AG20443 (cell line): Measurements from ENCODE around the gene SLC16A12.
A peak's percentile ranks its signal among the peaks of the same experiment; 100 is the strongest.
"Not testable (repeated sequence)": the region's sequence is repeated elsewhere in the genome, so short reads cannot be mapped to it uniquely, and the experiment has no call there.

Experiments used
- DNase-seq: peaks from one replicate; pipeline ENCODE4 v3.0.0; 2012; ENCODE audit warnings: low spot score, mixed read lengths

The SLC16A12 gene

GRCh38 chr10:89469517-89469916 lies 65.9 kb downstream of the SLC16A12 start:
- no peak for DNase-seq

GRCh38 chr10:89468191-89468965 lies 67.0 kb downstream of the SLC16A12 start:
- no peak for DNase-seq

DNA sequence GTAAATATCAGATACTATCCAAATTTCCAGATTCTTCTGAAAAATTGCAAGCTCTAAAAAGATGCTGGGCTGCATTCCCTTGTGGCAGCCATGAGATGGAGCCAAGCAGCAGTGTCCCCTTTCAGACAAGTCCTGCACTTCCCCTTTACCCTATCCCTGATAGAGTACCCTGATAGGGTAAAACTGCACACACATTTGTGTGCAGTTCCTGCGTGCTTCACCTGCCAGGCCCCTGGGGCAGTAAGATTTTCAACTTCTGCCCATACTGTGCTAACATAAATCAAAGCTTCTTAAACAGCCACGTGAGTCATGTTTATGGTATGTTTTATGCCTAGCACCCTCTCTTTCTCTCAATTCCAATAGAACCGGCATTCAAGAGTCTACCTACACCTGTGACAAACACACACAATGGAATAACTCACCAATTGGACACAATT lies 68.8 kb downstream of the SLC16A12 start:
- DNase-seq: peak; percentile 41

GRCh38 chr10:89465196-89465595 lies 70.2 kb downstream of the SLC16A12 start:
- no peak for DNase-seq

- DNase-seq: no peak
Observed at GRCh38 chr10:89463846-89464537, 71.4 kb downstream of the SLC16A12 start.

GRCh38 chr10:89458784-89459183 lies 76.6 kb downstream of the SLC16A12 start:
- DNase-seq: no peak

- DNase-seq: peak; percentile 47
Observed at GRCh38 chr10:89458291-89458690, 77.1 kb downstream of the SLC16A12 start.

DNA sequence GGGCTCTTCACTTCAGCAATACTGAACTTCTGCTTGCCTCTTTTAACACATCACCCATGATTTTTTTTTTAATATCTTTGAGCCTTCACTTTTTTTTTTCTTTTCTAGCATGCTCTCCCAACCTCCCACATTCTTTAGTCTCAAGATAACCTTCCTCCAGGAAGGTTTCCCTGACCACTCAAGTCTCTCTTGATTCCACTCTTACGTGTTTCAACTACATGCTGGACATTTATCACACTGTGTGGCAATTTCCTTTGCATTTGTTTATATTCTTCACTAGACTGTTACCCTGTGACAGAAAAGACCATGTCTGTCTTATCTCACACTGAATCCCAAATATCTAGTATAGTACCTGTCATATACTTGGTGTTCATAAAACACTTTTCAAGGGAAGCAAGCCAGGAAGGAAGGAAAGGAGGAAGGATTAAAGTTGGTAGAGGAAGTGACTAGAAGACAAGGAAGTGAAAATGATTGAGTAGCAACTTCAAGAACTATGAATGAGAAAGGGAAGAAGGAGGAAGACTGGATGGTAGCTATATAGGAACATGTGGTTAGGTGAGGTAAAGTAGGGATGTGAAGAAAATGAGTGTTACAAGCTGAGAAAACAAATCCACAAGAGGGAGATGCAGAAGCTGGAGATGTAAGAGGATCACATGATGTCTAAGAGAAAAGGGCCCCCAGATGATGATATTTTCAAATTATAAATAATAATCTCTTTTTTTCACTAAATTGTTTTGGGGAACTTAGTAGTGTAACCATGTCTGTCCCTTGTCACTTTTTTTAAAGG lies 80.6 kb downstream of the SLC16A12 start:
- no peak for DNase-seq

GRCh38 chr10:89452193-89452592 lies 83.2 kb downstream of the SLC16A12 start:
- no peak for DNase-seq

GRCh38 chr10:89450901-89451300 lies 84.5 kb downstream of the SLC16A12 start:
- DNase-seq: no peak

GRCh38 chr10:89444819-89445218 lies 90.6 kb downstream of the SLC16A12 start:
- not testable (repeated sequence) for DNase-seq

- DNase-seq: no peak
Observed at GRCh38 chr10:89442289-89442688, 93.1 kb downstream of the SLC16A12 start.

DNA sequence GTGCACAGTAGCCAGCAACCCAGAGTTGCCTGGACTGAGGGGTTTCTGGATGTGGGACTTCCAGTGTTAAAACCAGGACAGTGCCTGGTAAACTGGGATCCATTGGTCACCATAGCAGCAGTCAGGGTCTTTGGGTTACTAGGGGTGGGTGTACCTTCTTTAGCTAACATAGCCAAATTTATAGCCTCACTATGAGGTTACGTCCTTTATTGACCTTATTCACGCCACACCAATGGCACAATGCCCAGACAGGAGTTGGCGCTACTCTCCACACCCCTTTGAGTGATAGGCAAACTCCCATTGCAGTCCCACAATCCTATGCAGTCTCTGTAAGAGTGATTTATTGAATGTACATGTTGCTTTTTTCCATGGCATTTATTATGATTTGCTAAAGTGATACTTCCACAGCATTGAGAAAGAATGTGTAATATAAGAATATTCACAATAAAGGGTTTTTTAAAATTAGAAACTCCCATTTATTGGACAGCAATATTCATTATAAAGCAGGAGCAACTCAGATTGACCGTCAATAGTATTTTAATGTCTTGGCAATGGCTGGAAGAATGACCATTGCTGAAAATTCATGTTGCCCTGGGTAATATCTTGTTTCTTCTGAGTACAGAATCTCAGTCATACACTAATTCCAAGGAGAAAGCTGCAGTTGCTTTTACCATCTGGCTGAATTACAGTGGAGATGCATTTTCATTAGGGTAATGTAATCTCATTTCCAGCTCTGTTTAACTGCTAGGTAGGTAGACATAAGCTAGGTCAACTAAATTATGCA lies 95.0 kb downstream of the SLC16A12 start:
- no peak for DNase-seq

- no peak for DNase-seq
Observed at GRCh38 chr10:89438525-89438924, 96.9 kb downstream of the SLC16A12 start.

- peak; percentile 29 for DNase-seq
Observed at GRCh38 chr10:89431977-89432376, 103.4 kb downstream of the SLC16A12 start.

- DNase-seq: no peak
Observed at GRCh38 chr10:89428877-89429276, 106.5 kb downstream of the SLC16A12 start.

DNA sequence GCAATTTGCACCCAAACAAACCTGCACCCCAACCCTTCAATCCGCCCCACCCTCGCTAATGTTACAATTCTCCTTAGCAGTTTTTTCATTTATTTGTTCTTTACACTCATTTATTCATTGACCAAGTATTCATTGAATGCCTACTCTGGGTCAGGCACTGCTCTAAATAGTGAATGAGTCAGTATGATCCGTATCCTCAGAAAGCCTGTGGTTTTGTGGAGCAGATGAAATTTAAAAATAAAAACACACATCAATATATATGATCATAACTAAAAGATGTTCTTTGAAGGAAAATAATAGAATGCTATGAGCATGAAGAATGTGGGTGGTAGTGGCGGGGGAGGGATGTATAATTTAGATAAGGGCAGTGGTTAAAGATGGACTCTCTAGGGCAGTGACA lies 107.8 kb downstream of the SLC16A12 start:
- DNase-seq: peak; percentile 68

- peak; percentile 62 for DNase-seq
Observed at GRCh38 chr10:89426230-89426868, 109.0 kb downstream of the SLC16A12 start.

DNA sequence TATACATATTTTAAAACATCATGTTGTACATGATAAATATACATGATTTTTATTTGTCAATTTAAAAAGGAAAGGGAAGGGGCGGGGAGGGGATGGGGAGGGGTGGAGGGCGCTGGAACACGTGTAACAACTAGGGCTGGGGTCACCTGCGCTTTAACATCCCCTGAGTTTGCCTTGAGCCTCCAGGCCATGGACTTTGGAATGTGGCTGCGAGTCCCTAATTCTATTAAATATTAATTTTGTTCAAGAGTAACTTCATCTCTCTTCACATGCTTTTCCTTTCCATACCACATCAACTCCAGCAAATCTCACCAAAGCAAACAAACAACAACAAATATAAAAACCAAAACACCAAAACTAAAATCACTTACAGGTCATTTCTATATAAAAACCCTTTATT lies 110.4 kb downstream of the SLC16A12 start:
- no peak for DNase-seq

GRCh38 chr10:89421018-89421476 lies 114.3 kb downstream of the SLC16A12 start:
- DNase-seq: no peak

GRCh38 chr10:89419548-89419947 lies 115.8 kb downstream of the SLC16A12 start:
- peak; percentile 21 for DNase-seq
